ENCODE results near the gene RBMS1. TPM values are rescaled to one million over a fixed set of nuclear protein-coding genes. Genes with fewer than 3 reads are reported as not detected.
A peak's percentile ranks its signal among the peaks of the same experiment; 100 is the strongest.

The RBMS1 gene
- total RNA-seq, 1 donor from 2014 or later = 148 TPM

GRCh38 chr2:160473468-160474318, 19.9 kb downstream of the RBMS1 start:
- H4K20me1 ChIP-seq (ENCODE audit: insufficient read depth, low read length) = peaks cover 63% of the 10 kb centered on the region
- H3K79me2 ChIP-seq (ENCODE audit: insufficient read depth, low read length) = peaks cover 90% of the 10 kb centered on the region
- DNase-seq (ENCODE audit: low read depth) (no peak), FAIRE-seq (peak; percentile 17)
- H3K36me3 ChIP-seq (ENCODE audit: insufficient read depth, low read length) = no peaks in the 10 kb centered on the region
- peak overlapping the region; percentile 27 for H3K27ac ChIP-seq (ENCODE audit: low read depth, low read length)
- H3K4me3 Mint-ChIP-seq (ENCODE audit: unreplicated experiment) = no peak overlapping the region
- H3K36me3 Mint-ChIP-seq (ENCODE audit: low read depth, unreplicated experiment) = peaks cover 2% of the 10 kb centered on the region
- peaks cover 53% of the 10 kb centered on the region for H3K4me1 Mint-ChIP-seq (ENCODE audit: low read depth, unreplicated experiment)
- H3K4me1 ChIP-seq (ENCODE audit: insufficient read depth, low read length) = peaks cover 6% of the 10 kb centered on the region
- H2AFZ ChIP-seq (ENCODE audit: low read depth, low read length) = no peak overlapping the region
- TF ChIP-seq CTCF (IDR thresholded peaks at IDR 0.05; ENCODE audit: insufficient read depth, low read depth, low read length) (no peak), EZH2 (IDR thresholded peaks at IDR 0.05; ENCODE audit: insufficient read depth, low read length) (no peak)
- H3K27me3 ChIP-seq (ENCODE audit: insufficient read depth, low read length) = no peaks in the 10 kb centered on the region
- peak overlapping the region; percentile 47 for H3K27ac Mint-ChIP-seq (ENCODE audit: unreplicated experiment)
- H3K4me3 ChIP-seq (ENCODE audit: insufficient read depth, low read depth, low read length) = no peak overlapping the region
- H3K9me3 ChIP-seq (ENCODE audit: insufficient read depth, low read depth, low read length) = no peaks in the 10 kb centered on the region
- no peak overlapping the region for H3K9ac ChIP-seq (ENCODE audit: low read length)
- H3K27me3 Mint-ChIP-seq (ENCODE audit: low read depth, unreplicated experiment) = no peaks in the 10 kb centered on the region
- H3K9me3 Mint-ChIP-seq (ENCODE audit: unreplicated experiment) = no peaks in the 10 kb centered on the region
- H3K4me2 ChIP-seq (ENCODE audit: low read length) = peak overlapping the region; percentile 31

GRCh38 chr2:160472839-160473251, 20.8 kb downstream of the RBMS1 start:
- Histone ChIP-seq H4K20me1 (ENCODE audit: insufficient read depth, low read length) (peaks cover 59% of the 10 kb centered on the region), H3K27ac (ENCODE audit: low read depth, low read length) (no peak overlapping the region), H3K9me3 (ENCODE audit: insufficient read depth, low read depth, low read length) (no peaks in the 10 kb centered on the region), H3K79me2 (ENCODE audit: insufficient read depth, low read length) (peaks cover 89% of the 10 kb centered on the region), H3K4me3 (ENCODE audit: insufficient read depth, low read depth, low read length) (no peak overlapping the region), H2AFZ (ENCODE audit: low read depth, low read length) (no peak overlapping the region), H3K36me3 (ENCODE audit: insufficient read depth, low read length) (no peaks in the 10 kb centered on the region), H3K9ac (ENCODE audit: low read length) (no peak overlapping the region), H3K27me3 (ENCODE audit: insufficient read depth, low read length) (no peaks in the 10 kb centered on the region), H3K4me1 (ENCODE audit: insufficient read depth, low read length) (peaks cover 6% of the 10 kb centered on the region), H3K4me2 (ENCODE audit: low read length) (no peak overlapping the region)
- TF ChIP-seq EZH2 (IDR thresholded peaks at IDR 0.05; ENCODE audit: insufficient read depth, low read length) = no peak
- TF ChIP-seq CTCF (IDR thresholded peaks at IDR 0.05; ENCODE audit: insufficient read depth, low read depth, low read length) = no peak
- peak; percentile 41 for DNase-seq (ENCODE audit: low read depth)
- Mint-ChIP-seq H3K36me3 (ENCODE audit: low read depth, unreplicated experiment) (no peaks in the 10 kb centered on the region), H3K9me3 (ENCODE audit: unreplicated experiment) (no peaks in the 10 kb centered on the region), H3K27me3 (ENCODE audit: low read depth, unreplicated experiment) (no peaks in the 10 kb centered on the region), H3K4me1 (ENCODE audit: low read depth, unreplicated experiment) (peaks cover 48% of the 10 kb centered on the region), H3K27ac (ENCODE audit: unreplicated experiment) (no peak overlapping the region), H3K4me3 (ENCODE audit: unreplicated experiment) (no peak overlapping the region)
- FAIRE-seq = no peak

- H3K9me3 Mint-ChIP-seq (ENCODE audit: unreplicated experiment) = no peaks in the 10 kb centered on the region
- peak; percentile 5 for FAIRE-seq
- no peak overlapping the region for H3K4me3 Mint-ChIP-seq (ENCODE audit: unreplicated experiment)
- no peak overlapping the region for H3K4me2 ChIP-seq (ENCODE audit: low read length)
- H3K9me3 ChIP-seq (ENCODE audit: insufficient read depth, low read depth, low read length) = no peaks in the 10 kb centered on the region
- no peak overlapping the region for H3K9ac ChIP-seq (ENCODE audit: low read length)
- H3K27ac ChIP-seq (ENCODE audit: low read depth, low read length) = no peak overlapping the region
- H3K27ac Mint-ChIP-seq (ENCODE audit: unreplicated experiment) = no peak overlapping the region
- H3K4me1 Mint-ChIP-seq (ENCODE audit: low read depth, unreplicated experiment) = peaks cover 42% of the 10 kb centered on the region
- no peak overlapping the region for H3K4me3 ChIP-seq (ENCODE audit: insufficient read depth, low read depth, low read length)
- no peaks in the 10 kb centered on the region for H3K36me3 ChIP-seq (ENCODE audit: insufficient read depth, low read length)
- H3K36me3 Mint-ChIP-seq (ENCODE audit: low read depth, unreplicated experiment) = no peaks in the 10 kb centered on the region
- no peaks in the 10 kb centered on the region for H3K27me3 Mint-ChIP-seq (ENCODE audit: low read depth, unreplicated experiment)
- no peaks in the 10 kb centered on the region for H3K27me3 ChIP-seq (ENCODE audit: insufficient read depth, low read length)
- TF ChIP-seq EZH2 (IDR thresholded peaks at IDR 0.05; ENCODE audit: insufficient read depth, low read length) (no peak), CTCF (IDR thresholded peaks at IDR 0.05; ENCODE audit: insufficient read depth, low read depth, low read length) (no peak)
- H3K79me2 ChIP-seq (ENCODE audit: insufficient read depth, low read length) = peaks cover 89% of the 10 kb centered on the region
- no peak overlapping the region for H2AFZ ChIP-seq (ENCODE audit: low read depth, low read length)
- DNase-seq (ENCODE audit: low read depth) = no peak
- peaks cover 60% of the 10 kb centered on the region for H4K20me1 ChIP-seq (ENCODE audit: insufficient read depth, low read length)
- H3K4me1 ChIP-seq (ENCODE audit: insufficient read depth, low read length) = peaks cover 6% of the 10 kb centered on the region
Measured at GRCh38 chr2:160471950-160472349, 21.7 kb downstream of the RBMS1 start.
